GM18498 (cell line): ENCODE measurements around the gene PEX11G.
"Not testable (repeated sequence)": the region's sequence is repeated elsewhere in the genome, so short reads cannot be mapped to it uniquely, and the experiment has no call there.

ENCODE experiments used
- ATAC-seq: cut with Tn5 transposase; IDR thresholded peaks from one replicate; pipeline ENCODE4 v1.9.1; 2021; ENCODE audit warnings: mild to moderate bottlenecking, moderate library complexity; ENCODE audit not compliant: unreplicated experiment

PEX11G gene

GRCh38 chr19:7470540-7471305 is 18.1 kb downstream of the PEX11G start:
- no peak for ATAC-seq

- no peak for ATAC-seq
These were observed 19.1 kb downstream of the PEX11G start for GRCh38 chr19:7469669-7470285.

- no peak for ATAC-seq
These were observed 20.0 kb downstream of the PEX11G start for GRCh38 chr19:7468840-7469239.

- ATAC-seq: no peak
These were observed 21.5 kb downstream of the PEX11G start for GRCh38 chr19:7467009-7467989.

GRCh38 chr19:7463575-7463974 is 25.3 kb downstream of the PEX11G start:
- no peak for ATAC-seq

- no peak for ATAC-seq
These were observed 26.8 kb downstream of the PEX11G start for GRCh38 chr19:7461841-7462629.

GRCh38 chr19:7460562-7460966 is 28.3 kb downstream of the PEX11G start:
- no peak for ATAC-seq

GRCh38 chr19:7459773-7460172 is 29.1 kb downstream of the PEX11G start:
- ATAC-seq: no peak

- no peak for ATAC-seq
These were observed 30.2 kb downstream of the PEX11G start for GRCh38 chr19:7458675-7459074.

- ATAC-seq: no peak
These were observed 31.8 kb downstream of the PEX11G start for GRCh38 chr19:7456964-7457541.

- ATAC-seq: no peak
These were observed 33.1 kb downstream of the PEX11G start for GRCh38 chr19:7455600-7456296.

GRCh38 chr19:7454998-7455397 is 33.8 kb downstream of the PEX11G start:
- ATAC-seq: no peak

- ATAC-seq: no peak
These were observed 38.3 kb downstream of the PEX11G start for GRCh38 chr19:7450243-7451223.

GRCh38 chr19:7449391-7450070 is 39.3 kb downstream of the PEX11G start:
- not testable (repeated sequence) for ATAC-seq

GRCh38 chr19:7447648-7448047 is 41.2 kb downstream of the PEX11G start:
- no peak for ATAC-seq

GRCh38 chr19:7445104-7445503 is 43.7 kb downstream of the PEX11G start:
- ATAC-seq: no peak

GRCh38 chr19:7444042-7444441 is 44.8 kb downstream of the PEX11G start:
- ATAC-seq: no peak

- no peak for ATAC-seq
These were observed 46.4 kb downstream of the PEX11G start for GRCh38 chr19:7442423-7442822.
